ENCODE results near the gene TNNI3K. TPM values are rescaled to one million over a fixed set of nuclear protein-coding genes. Genes with fewer than 3 reads are reported as not detected.

TNNI3K gene
- total RNA-seq, 1 experiment from 2014 or later = 0.49 TPM

GRCh38 chr1:74237035-74237434, 1.8 kb downstream of the TNNI3K start:
- TF ChIP-seq ZFX (IDR thresholded peaks at IDR 0.05) (no peak), CBX3 (IDR thresholded peaks at IDR 0.05; ENCODE audit: low read depth) (no peak), POLR2A (IDR thresholded peaks at IDR 0.05; ENCODE audit: borderline replicate concordance, extremely low read depth, insufficient read depth, insufficient read length) (no peak), ZBTB33 (IDR thresholded peaks at IDR 0.05; ENCODE audit: extremely low read depth, insufficient replicate concordance, low read length) (no peak)
- intact Hi-C loops (cut with micrococcal nuclease) = no loop called here
- H2AFZ ChIP-seq (ENCODE audit: low read depth, low read length, poor library complexity, severe bottlenecking) = no peak overlapping the region
- H3K79me2 ChIP-seq (ENCODE audit: insufficient read depth, low read length) = no peaks in the 10 kb centered on the region
- DNase-seq (ENCODE audit: low read depth, low spot score) (no peak), ATAC-seq (no peak)
- ChIA-PET CTCF (no interaction called here), RAD21 (ENCODE audit: low non-redundant PET in 1 of 2, low total read pairs in 2 of 2, uncharacterized antibody in 2 of 2, unreplicated experiment in 2 of 2) (no interaction called here), POLR2A (no interaction called here)
- no peaks in the 10 kb centered on the region for H3K36me3 ChIP-seq (ENCODE audit: control insufficient read depth in 1 of 2, insufficient read depth in 2 of 2, low read length in 2 of 2)
- no peak overlapping the region for H3K4me2 ChIP-seq (ENCODE audit: low read length)
- no peak overlapping the region for H3K27ac ChIP-seq (ENCODE audit: low read depth, low read length)
- no peak overlapping the region for H3K9ac ChIP-seq (ENCODE audit: low read length)
- no peaks in the 10 kb centered on the region; the same call in 1 of the 2 replicates for H3K27me3 ChIP-seq (ENCODE audit: insufficient read depth, low read length)
- no peak overlapping the region for H3K4me3 ChIP-seq (replicated peaks in 1 of 2; ENCODE audit: low read depth in 1 of 2, low read length in 2 of 2)
- H3K9me2 ChIP-seq (ENCODE audit: insufficient read depth) = no peaks in the 10 kb centered on the region
- H3K9me3 ChIP-seq (ENCODE audit: control insufficient read depth in 1 of 2, insufficient read depth in 1 of 2, low read depth in 1 of 2, low read length in 2 of 2) = no peaks in the 10 kb centered on the region
- no peaks in the 10 kb centered on the region for H4K20me1 ChIP-seq (ENCODE audit: insufficient read depth)
- BruUV-seq (replicated peaks) = no TSS peak
- no peaks in the 10 kb centered on the region for H3K4me1 ChIP-seq (ENCODE audit: control insufficient read depth in 1 of 2, insufficient read depth in 2 of 2, low read length in 2 of 2)

GRCh38 chr1:74237787-74238186, 2.6 kb downstream of the TNNI3K start:
- no peak overlapping the region for H3K9ac ChIP-seq (ENCODE audit: low read length)
- DNase-seq (ENCODE audit: low read depth, low spot score) (no peak), ATAC-seq (no peak)
- H3K27me3 ChIP-seq (ENCODE audit: insufficient read depth, low read length) = no peaks in the 10 kb centered on the region; the same call in 1 of the 2 replicates
- no peaks in the 10 kb centered on the region for H3K36me3 ChIP-seq (ENCODE audit: control insufficient read depth in 1 of 2, insufficient read depth in 2 of 2, low read length in 2 of 2)
- no peaks in the 10 kb centered on the region for H3K9me2 ChIP-seq (ENCODE audit: insufficient read depth)
- BruUV-seq (replicated peaks) = no TSS peak
- H3K79me2 ChIP-seq (ENCODE audit: insufficient read depth, low read length) = no peaks in the 10 kb centered on the region
- RAD21 ChIA-PET (ENCODE audit: low non-redundant PET in 1 of 2, low total read pairs in 2 of 2, uncharacterized antibody in 2 of 2, unreplicated experiment in 2 of 2) = no interaction called here
- POLR2A ChIA-PET = no interaction called here
- H3K4me2 ChIP-seq (ENCODE audit: low read length) = no peak overlapping the region
- H4K20me1 ChIP-seq (ENCODE audit: insufficient read depth) = no peaks in the 10 kb centered on the region
- no peaks in the 10 kb centered on the region for H3K9me3 ChIP-seq (ENCODE audit: control insufficient read depth in 1 of 2, insufficient read depth in 1 of 2, low read depth in 1 of 2, low read length in 2 of 2)
- intact Hi-C loops (cut with micrococcal nuclease) = no loop called here
- H3K27ac ChIP-seq (ENCODE audit: low read depth, low read length) = no peak overlapping the region
- H2AFZ ChIP-seq (ENCODE audit: low read depth, low read length, poor library complexity, severe bottlenecking) = no peak overlapping the region
- no peaks in the 10 kb centered on the region for H3K4me1 ChIP-seq (ENCODE audit: control insufficient read depth in 1 of 2, insufficient read depth in 2 of 2, low read length in 2 of 2)
- CTCF ChIA-PET = no interaction called here
- no peak overlapping the region for H3K4me3 ChIP-seq (replicated peaks in 1 of 2; ENCODE audit: low read depth in 1 of 2, low read length in 2 of 2)
- TF ChIP-seq EGR1 (IDR thresholded peaks at IDR 0.05; ENCODE audit: low read depth) (no peak), ZFX (IDR thresholded peaks at IDR 0.05) (no peak), SRF (IDR thresholded peaks at IDR 0.05; ENCODE audit: low read depth) (no peak), ELF1 (IDR thresholded peaks at IDR 0.05; ENCODE audit: borderline replicate concordance, low read depth) (no peak), TCF7L2 (IDR thresholded peaks at IDR 0.05; ENCODE audit: borderline replicate concordance, extremely low read depth, insufficient read depth, insufficient read length) (no peak), ATF3 (IDR thresholded peaks at IDR 0.05) (no peak), POLR2AphosphoS5 (IDR thresholded peaks at IDR 0.05; ENCODE audit: low read depth, low read length) (no peak), EZH2 (IDR thresholded peaks at IDR 0.05) (no peak), FOSL1 (IDR thresholded peaks at IDR 0.05; ENCODE audit: low read depth) (no peak), SP1 (IDR thresholded peaks at IDR 0.05; ENCODE audit: low read depth) (no peak), CTCF (IDR thresholded peaks at IDR 0.05 in 2 of 3, conservative IDR thresholded peaks at IDR 0.05 in 1 of 3; ENCODE audit: borderline replicate concordance in 1 of 3, insufficient read depth in 1 of 3, low read depth in 2 of 3, low read length in 2 of 3) (no peak)
